ENCODE data around the gene UTS2R. TPM values are rescaled to one million over a fixed set of nuclear protein-coding genes. Genes with fewer than 3 reads are reported as not detected.

UTS2R gene
- total RNA-seq, 1 experiment from 2014 or later, result 0.46 TPM

GRCh38 chr17:82418001-82418986 is 46.7 kb downstream of the UTS2R start, which contains the start of the genes HEXD and OGFOD3 (continued):
- TF ChIP-seq USF2 (CRISPR knock-in tag; IDR thresholded peaks at IDR 0.05) (peak; percentile 57), TCF7 (CRISPR knock-in tag; IDR thresholded peaks at IDR 0.05; ENCODE audit: low read depth) (no peak), NFATC4 (CRISPR knock-in tag; IDR thresholded peaks at IDR 0.05) (no peak), NFE2L1 (CRISPR knock-in tag; IDR thresholded peaks at IDR 0.05) (peak; percentile 71; the same call in 1 of the 2 replicates), GTF2I (CRISPR knock-in tag; conservative IDR thresholded peaks at IDR 0.05) (no peak), PREB (CRISPR knock-in tag; IDR thresholded peaks at IDR 0.05; ENCODE audit: borderline replicate concordance) (no peak; the same call in 1 of the 2 replicates), NR3C1 (CRISPR knock-in tag; conservative IDR thresholded peaks at IDR 0.05; ENCODE audit: low read depth) (peak; percentile 95; the same call in 1 of the 2 replicates), ZNF263 (CRISPR knock-in tag; IDR thresholded peaks at IDR 0.05; ENCODE audit: low read depth) (no peak), FOXK1 (CRISPR knock-in tag; IDR thresholded peaks at IDR 0.05) (peak; percentile 93), JUN (CRISPR knock-in tag; IDR thresholded peaks at IDR 0.05) (no peak), PRDM15 (CRISPR knock-in tag; IDR thresholded peaks at IDR 0.05) (0 out of 2 replicates have a peak, but pooled peaks have one; percentile 13), SMAD3 (CRISPR knock-in tag; IDR thresholded peaks at IDR 0.05; ENCODE audit: borderline replicate concordance) (0 out of 2 replicates have a peak, but pooled peaks have one; percentile 20), HMGA2 (CRISPR knock-in tag; IDR thresholded peaks at IDR 0.05) (no peak), ZNF219 (CRISPR knock-in tag; IDR thresholded peaks at IDR 0.05; ENCODE audit: borderline replicate concordance) (no peak), SMAD4 (CRISPR knock-in tag; IDR thresholded peaks at IDR 0.05) (no peak), ZNF317 (CRISPR knock-in tag; IDR thresholded peaks at IDR 0.05; ENCODE audit: borderline replicate concordance, low read depth) (no peak; the same call in 1 of the 2 replicates), ESRRA (CRISPR knock-in tag; IDR thresholded peaks at IDR 0.05; ENCODE audit: borderline replicate concordance) (peak; percentile 53; the same call in 1 of the 2 replicates)
- TF ChIP-seq, protein P1, sequence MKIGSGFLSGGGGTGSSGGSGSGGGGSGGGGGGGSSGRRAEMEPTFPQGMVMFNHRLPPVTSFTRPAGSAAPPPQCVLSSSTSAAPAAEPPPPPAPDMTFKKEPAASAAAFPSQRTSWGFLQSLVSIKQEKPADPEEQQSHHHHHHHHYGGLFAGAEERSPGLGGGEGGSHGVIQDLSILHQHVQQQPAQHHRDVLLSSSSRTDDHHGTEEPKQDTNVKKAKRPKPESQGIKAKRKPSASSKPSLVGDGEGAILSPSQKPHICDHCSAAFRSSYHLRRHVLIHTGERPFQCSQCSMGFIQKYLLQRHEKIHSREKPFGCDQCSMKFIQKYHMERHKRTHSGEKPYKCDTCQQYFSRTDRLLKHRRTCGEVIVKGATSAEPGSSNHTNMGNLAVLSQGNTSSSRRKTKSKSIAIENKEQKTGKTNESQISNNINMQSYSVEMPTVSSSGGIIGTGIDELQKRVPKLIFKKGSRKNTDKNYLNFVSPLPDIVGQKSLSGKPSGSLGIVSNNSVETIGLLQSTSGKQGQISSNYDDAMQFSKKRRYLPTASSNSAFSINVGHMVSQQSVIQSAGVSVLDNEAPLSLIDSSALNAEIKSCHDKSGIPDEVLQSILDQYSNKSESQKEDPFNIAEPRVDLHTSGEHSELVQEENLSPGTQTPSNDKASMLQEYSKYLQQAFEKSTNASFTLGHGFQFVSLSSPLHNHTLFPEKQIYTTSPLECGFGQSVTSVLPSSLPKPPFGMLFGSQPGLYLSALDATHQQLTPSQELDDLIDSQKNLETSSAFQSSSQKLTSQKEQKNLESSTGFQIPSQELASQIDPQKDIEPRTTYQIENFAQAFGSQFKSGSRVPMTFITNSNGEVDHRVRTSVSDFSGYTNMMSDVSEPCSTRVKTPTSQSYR (CRISPR knock-in tag; IDR thresholded peaks at IDR 0.05), result no peak
- TF ChIP-seq, protein P2, sequence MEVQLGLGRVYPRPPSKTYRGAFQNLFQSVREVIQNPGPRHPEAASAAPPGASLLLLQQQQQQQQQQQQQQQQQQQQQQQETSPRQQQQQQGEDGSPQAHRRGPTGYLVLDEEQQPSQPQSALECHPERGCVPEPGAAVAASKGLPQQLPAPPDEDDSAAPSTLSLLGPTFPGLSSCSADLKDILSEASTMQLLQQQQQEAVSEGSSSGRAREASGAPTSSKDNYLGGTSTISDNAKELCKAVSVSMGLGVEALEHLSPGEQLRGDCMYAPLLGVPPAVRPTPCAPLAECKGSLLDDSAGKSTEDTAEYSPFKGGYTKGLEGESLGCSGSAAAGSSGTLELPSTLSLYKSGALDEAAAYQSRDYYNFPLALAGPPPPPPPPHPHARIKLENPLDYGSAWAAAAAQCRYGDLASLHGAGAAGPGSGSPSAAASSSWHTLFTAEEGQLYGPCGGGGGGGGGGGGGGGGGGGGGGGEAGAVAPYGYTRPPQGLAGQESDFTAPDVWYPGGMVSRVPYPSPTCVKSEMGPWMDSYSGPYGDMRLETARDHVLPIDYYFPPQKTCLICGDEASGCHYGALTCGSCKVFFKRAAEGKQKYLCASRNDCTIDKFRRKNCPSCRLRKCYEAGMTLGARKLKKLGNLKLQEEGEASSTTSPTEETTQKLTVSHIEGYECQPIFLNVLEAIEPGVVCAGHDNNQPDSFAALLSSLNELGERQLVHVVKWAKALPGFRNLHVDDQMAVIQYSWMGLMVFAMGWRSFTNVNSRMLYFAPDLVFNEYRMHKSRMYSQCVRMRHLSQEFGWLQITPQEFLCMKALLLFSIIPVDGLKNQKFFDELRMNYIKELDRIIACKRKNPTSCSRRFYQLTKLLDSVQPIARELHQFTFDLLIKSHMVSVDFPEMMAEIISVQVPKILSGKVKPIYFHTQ (CRISPR knock-in tag; IDR thresholded peaks at IDR 0.05), result no peak
- TF ChIP-seq, protein P3, sequence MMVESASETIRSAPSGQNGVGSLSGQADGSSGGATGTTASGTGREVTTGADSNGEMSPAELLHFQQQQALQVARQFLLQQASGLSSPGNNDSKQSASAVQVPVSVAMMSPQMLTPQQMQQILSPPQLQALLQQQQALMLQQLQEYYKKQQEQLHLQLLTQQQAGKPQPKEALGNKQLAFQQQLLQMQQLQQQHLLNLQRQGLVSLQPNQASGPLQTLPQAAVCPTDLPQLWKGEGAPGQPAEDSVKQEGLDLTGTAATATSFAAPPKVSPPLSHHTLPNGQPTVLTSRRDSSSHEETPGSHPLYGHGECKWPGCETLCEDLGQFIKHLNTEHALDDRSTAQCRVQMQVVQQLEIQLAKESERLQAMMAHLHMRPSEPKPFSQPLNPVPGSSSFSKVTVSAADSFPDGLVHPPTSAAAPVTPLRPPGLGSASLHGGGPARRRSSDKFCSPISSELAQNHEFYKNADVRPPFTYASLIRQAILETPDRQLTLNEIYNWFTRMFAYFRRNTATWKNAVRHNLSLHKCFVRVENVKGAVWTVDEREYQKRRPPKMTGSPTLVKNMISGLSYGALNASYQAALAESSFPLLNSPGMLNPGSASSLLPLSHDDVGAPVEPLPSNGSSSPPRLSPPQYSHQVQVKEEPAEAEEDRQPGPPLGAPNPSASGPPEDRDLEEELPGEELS (CRISPR knock-in tag; IDR thresholded peaks at IDR 0.05), result no peak; the same call in none of the 2 replicates
- TF ChIP-seq, protein P4, sequence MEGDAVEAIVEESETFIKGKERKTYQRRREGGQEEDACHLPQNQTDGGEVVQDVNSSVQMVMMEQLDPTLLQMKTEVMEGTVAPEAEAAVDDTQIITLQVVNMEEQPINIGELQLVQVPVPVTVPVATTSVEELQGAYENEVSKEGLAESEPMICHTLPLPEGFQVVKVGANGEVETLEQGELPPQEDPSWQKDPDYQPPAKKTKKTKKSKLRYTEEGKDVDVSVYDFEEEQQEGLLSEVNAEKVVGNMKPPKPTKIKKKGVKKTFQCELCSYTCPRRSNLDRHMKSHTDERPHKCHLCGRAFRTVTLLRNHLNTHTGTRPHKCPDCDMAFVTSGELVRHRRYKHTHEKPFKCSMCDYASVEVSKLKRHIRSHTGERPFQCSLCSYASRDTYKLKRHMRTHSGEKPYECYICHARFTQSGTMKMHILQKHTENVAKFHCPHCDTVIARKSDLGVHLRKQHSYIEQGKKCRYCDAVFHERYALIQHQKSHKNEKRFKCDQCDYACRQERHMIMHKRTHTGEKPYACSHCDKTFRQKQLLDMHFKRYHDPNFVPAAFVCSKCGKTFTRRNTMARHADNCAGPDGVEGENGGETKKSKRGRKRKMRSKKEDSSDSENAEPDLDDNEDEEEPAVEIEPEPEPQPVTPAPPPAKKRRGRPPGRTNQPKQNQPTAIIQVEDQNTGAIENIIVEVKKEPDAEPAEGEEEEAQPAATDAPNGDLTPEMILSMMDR (IDR thresholded peaks at IDR 0.05), result no peak

Data from WTC11 (cell line).